Peyer's patch (tissue), 4 donors: ENCODE results near the gene TMEM9.

Source experiments
- CTCF ChIP-seq, 6 experiments: fragments of 450-650 bp in 4 of 6; fragments of 200-600 bp in 2 of 6; sonication (generic) in 1 of 6; IDR thresholded peaks; one replicate each; pipeline ENCODE4 v1.5.1; 2017 to 2019; ENCODE audit warnings: antibody characterized with exemption in 6 of 6, mild to moderate bottlenecking in 3 of 6, moderate library complexity in 1 of 6
- POLR2A ChIP-seq, 2 donors: fragments of 450-650 bp; IDR thresholded peaks; one replicate each; pipeline ENCODE4 v1.5.1; 2017; ENCODE audit warnings: antibody characterized with exemption in 2 of 2, mild to moderate bottlenecking in 2 of 2, moderate library complexity in 2 of 2

DNA sequence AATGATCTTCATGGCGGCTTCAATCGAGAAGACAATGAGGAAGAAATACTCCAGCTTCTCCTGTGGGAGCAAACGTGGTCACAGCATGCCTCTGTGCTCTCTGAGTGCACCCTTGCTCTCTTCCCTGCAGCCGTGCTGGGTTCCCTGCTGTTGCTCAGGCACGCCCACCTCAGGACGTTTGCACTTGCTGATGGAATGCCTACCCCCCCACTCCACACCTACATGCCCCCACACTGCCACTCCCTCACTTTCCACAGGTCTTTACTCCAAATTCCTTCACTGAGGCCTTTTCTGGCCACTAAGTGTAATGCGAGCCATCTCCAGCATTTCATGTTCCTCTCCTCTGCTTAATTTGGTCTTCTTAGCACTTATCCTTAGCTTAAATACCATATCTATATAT, 60.3 kb downstream of the TMEM9 start:
- no peak for TF ChIP-seq POLR2A (IDR thresholded peaks at IDR 0.05)
- TF ChIP-seq CTCF (IDR thresholded peaks at IDR 0.05): no peak
